ENCODE measurements around the gene DNM2. TPM values are rescaled to one million over a fixed set of nuclear protein-coding genes. Genes with fewer than 3 reads are reported as not detected.
"Not testable (repeated sequence)": the region's sequence is repeated elsewhere in the genome, so short reads cannot be mapped to it uniquely, and the experiment has no call there.

The DNM2 gene
- polyA plus RNA-seq, 2 donors, result 68.4 to 87.9 TPM

GRCh38 chr19:10758050-10758449 is 40.2 kb downstream of the DNM2 start:
- Histone ChIP-seq H3K4me1 (ENCODE audit: control insufficient read depth in 2 of 2, insufficient read depth in 2 of 2, low read length in 1 of 2) (peaks cover 0 to 12% of the 10 kb centered on the region in 2 donors), H3K36me3 (ENCODE audit: control insufficient read depth in 2 of 2, insufficient read depth in 2 of 2, low read length in 1 of 2) (peaks cover 0 to 14% of the 10 kb centered on the region in 2 donors)
- not testable (repeated sequence) for H3K27ac ChIP-seq (ENCODE audit: low read depth in 2 of 2, low read length in 1 of 2); H3K9me3 ChIP-seq (ENCODE audit: control insufficient read depth in 2 of 2, insufficient read depth in 1 of 2, low read depth in 1 of 2, low read length in 1 of 2); H3K27me3 ChIP-seq (ENCODE audit: control insufficient read depth in 1 of 2, insufficient read depth in 2 of 2, low read length in 2 of 2); H3K4me3 ChIP-seq (ENCODE audit: low read depth in 1 of 2, low read length in 2 of 2)
- 90 to 94% methylated on average over 1 of the region's 1 CpG for WGBS, 2 donors

- peaks cover 0 to 18% of the 10 kb centered on the region in 2 donors for H3K4me1 ChIP-seq (ENCODE audit: control insufficient read depth in 2 of 2, insufficient read depth in 2 of 2, low read length in 1 of 2)
- H3K27me3 ChIP-seq (ENCODE audit: control insufficient read depth in 1 of 2, insufficient read depth in 2 of 2, low read length in 2 of 2), result no peaks in the 10 kb centered on the region
Measured at GRCh38 chr19:10758978-10759377, 41.1 kb downstream of the DNM2 start.

GRCh38 chr19:10760273-10760944 is 42.5 kb downstream of the DNM2 start:
- Histone ChIP-seq H3K27ac (ENCODE audit: low read depth in 2 of 2, low read length in 1 of 2) (peak overlapping the region in 1 of 2 donors; percentile 67), H3K36me3 (ENCODE audit: control insufficient read depth in 2 of 2, insufficient read depth in 2 of 2, low read length in 1 of 2) (peaks cover 0 to 21% of the 10 kb centered on the region in 2 donors), H3K4me1 (ENCODE audit: control insufficient read depth in 2 of 2, insufficient read depth in 2 of 2, low read length in 1 of 2) (peaks cover 9 to 28% of the 10 kb centered on the region in 2 donors), H3K4me3 (ENCODE audit: low read depth in 1 of 2, low read length in 2 of 2) (no peak overlapping the region), H3K27me3 (ENCODE audit: control insufficient read depth in 1 of 2, insufficient read depth in 2 of 2, low read length in 2 of 2) (no peaks in the 10 kb centered on the region), H3K9me3 (ENCODE audit: control insufficient read depth in 2 of 2, insufficient read depth in 1 of 2, low read depth in 1 of 2, low read length in 1 of 2) (no peaks in the 10 kb centered on the region)
- 67 to 68% methylated on average over 17 of the region's 17 CpGs for WGBS, 2 donors

More at GRCh38 chr19:10758978-10759377, 41.1 kb downstream of the DNM2 start:
- Histone ChIP-seq H3K27ac (ENCODE audit: low read depth in 2 of 2, low read length in 1 of 2) (no peak overlapping the region), H3K9me3 (ENCODE audit: control insufficient read depth in 2 of 2, insufficient read depth in 1 of 2, low read depth in 1 of 2, low read length in 1 of 2) (no peaks in the 10 kb centered on the region), H3K4me3 (ENCODE audit: low read depth in 1 of 2, low read length in 2 of 2) (no peak overlapping the region), H3K36me3 (ENCODE audit: control insufficient read depth in 2 of 2, insufficient read depth in 2 of 2, low read length in 1 of 2) (peaks cover 0 to 14% of the 10 kb centered on the region in 2 donors)
- WGBS, 2 donors, result 82 to 85% methylated on average over 5 of the region's 5 CpGs

GRCh38 chr19:10761443-10762250 is 43.8 kb downstream of the DNM2 start:
- 80 to 83% methylated on average over 19 of the region's 19 CpGs for WGBS, 2 donors
- peak overlapping the region in 1 of 2 donors; percentile 92 for H3K27ac ChIP-seq (ENCODE audit: low read depth in 2 of 2, low read length in 1 of 2)
- H3K4me1 ChIP-seq (ENCODE audit: control insufficient read depth in 2 of 2, insufficient read depth in 2 of 2, low read length in 1 of 2), result peaks cover 19 to 33% of the 10 kb centered on the region in 2 donors

GRCh38 chr19:10762656-10763055 is 44.8 kb downstream of the DNM2 start:
- no peaks in the 10 kb centered on the region for H3K27me3 ChIP-seq (ENCODE audit: control insufficient read depth in 1 of 2, insufficient read depth in 2 of 2, low read length in 2 of 2)
- WGBS, 2 donors, result 40 to 55% methylated on average over 1 of the region's 1 CpG
- H3K36me3 ChIP-seq (ENCODE audit: control insufficient read depth in 2 of 2, insufficient read depth in 2 of 2, low read length in 1 of 2), result peaks cover 0 to 22% of the 10 kb centered on the region in 2 donors
- H3K9me3 ChIP-seq (ENCODE audit: control insufficient read depth in 2 of 2, insufficient read depth in 1 of 2, low read depth in 1 of 2, low read length in 1 of 2), result no peaks in the 10 kb centered on the region
- peak overlapping the region; percentile 70 to 92 for H3K27ac ChIP-seq (ENCODE audit: low read depth in 2 of 2, low read length in 1 of 2)
- peaks cover 23 to 36% of the 10 kb centered on the region in 2 donors for H3K4me1 ChIP-seq (ENCODE audit: control insufficient read depth in 2 of 2, insufficient read depth in 2 of 2, low read length in 1 of 2)
- no peak overlapping the region for H3K4me3 ChIP-seq (ENCODE audit: low read depth in 1 of 2, low read length in 2 of 2)

More at GRCh38 chr19:10761443-10762250, 43.8 kb downstream of the DNM2 start:
- Histone ChIP-seq H3K4me3 (ENCODE audit: low read depth in 1 of 2, low read length in 2 of 2) (no peak overlapping the region), H3K27me3 (ENCODE audit: control insufficient read depth in 1 of 2, insufficient read depth in 2 of 2, low read length in 2 of 2) (no peaks in the 10 kb centered on the region), H3K36me3 (ENCODE audit: control insufficient read depth in 2 of 2, insufficient read depth in 2 of 2, low read length in 1 of 2) (peaks cover 0 to 22% of the 10 kb centered on the region in 2 donors), H3K9me3 (ENCODE audit: control insufficient read depth in 2 of 2, insufficient read depth in 1 of 2, low read depth in 1 of 2, low read length in 1 of 2) (no peaks in the 10 kb centered on the region)

GRCh38 chr19:10763411-10763810 is 45.5 kb downstream of the DNM2 start:
- WGBS, 2 donors, result 76 to 78% methylated on average over 5 of the region's 5 CpGs
- H3K9me3 ChIP-seq (ENCODE audit: control insufficient read depth in 2 of 2, insufficient read depth in 1 of 2, low read depth in 1 of 2, low read length in 1 of 2), result no peaks in the 10 kb centered on the region
- H3K36me3 ChIP-seq (ENCODE audit: control insufficient read depth in 2 of 2, insufficient read depth in 2 of 2, low read length in 1 of 2), result peaks cover 0 to 23% of the 10 kb centered on the region in 2 donors
- no peaks in the 10 kb centered on the region for H3K27me3 ChIP-seq (ENCODE audit: control insufficient read depth in 1 of 2, insufficient read depth in 2 of 2, low read length in 2 of 2)
- no peak overlapping the region for H3K4me3 ChIP-seq (ENCODE audit: low read depth in 1 of 2, low read length in 2 of 2)
- peak overlapping the region in 1 of 2 donors; percentile 12 for H3K27ac ChIP-seq (ENCODE audit: low read depth in 2 of 2, low read length in 1 of 2)
- peaks cover 23 to 36% of the 10 kb centered on the region in 2 donors for H3K4me1 ChIP-seq (ENCODE audit: control insufficient read depth in 2 of 2, insufficient read depth in 2 of 2, low read length in 1 of 2)

GRCh38 chr19:10763828-10764339 is 46.0 kb downstream of the DNM2 start:
- Histone ChIP-seq H3K27me3 (ENCODE audit: control insufficient read depth in 1 of 2, insufficient read depth in 2 of 2, low read length in 2 of 2) (no peaks in the 10 kb centered on the region), H3K36me3 (ENCODE audit: control insufficient read depth in 2 of 2, insufficient read depth in 2 of 2, low read length in 1 of 2) (peaks cover 0 to 28% of the 10 kb centered on the region in 2 donors)

GRCh38 chr19:10764340-10764894 is 46.5 kb downstream of the DNM2 start:
- Histone ChIP-seq H3K27ac (ENCODE audit: low read depth in 2 of 2, low read length in 1 of 2) (peak overlapping the region in 1 of 2 donors; percentile 30), H3K9me3 (ENCODE audit: control insufficient read depth in 2 of 2, insufficient read depth in 1 of 2, low read depth in 1 of 2, low read length in 1 of 2) (no peaks in the 10 kb centered on the region), H3K4me1 (ENCODE audit: control insufficient read depth in 2 of 2, insufficient read depth in 2 of 2, low read length in 1 of 2) (peaks cover 23 to 38% of the 10 kb centered on the region in 2 donors), H3K4me3 (ENCODE audit: low read depth in 1 of 2, low read length in 2 of 2) (no peak overlapping the region), H3K36me3 (ENCODE audit: control insufficient read depth in 2 of 2, insufficient read depth in 2 of 2, low read length in 1 of 2) (peaks cover 0 to 32% of the 10 kb centered on the region in 2 donors), H3K27me3 (ENCODE audit: control insufficient read depth in 1 of 2, insufficient read depth in 2 of 2, low read length in 2 of 2) (no peaks in the 10 kb centered on the region)
- 83 to 90% methylated on average over 9 of the region's 9 CpGs for WGBS, 2 donors

More at GRCh38 chr19:10763828-10764339, 46.0 kb downstream of the DNM2 start:
- Histone ChIP-seq H3K27ac (ENCODE audit: low read depth in 2 of 2, low read length in 1 of 2) (peak overlapping the region; percentile 12 to 22), H3K9me3 (ENCODE audit: control insufficient read depth in 2 of 2, insufficient read depth in 1 of 2, low read depth in 1 of 2, low read length in 1 of 2) (no peaks in the 10 kb centered on the region), H3K4me3 (ENCODE audit: low read depth in 1 of 2, low read length in 2 of 2) (no peak overlapping the region), H3K4me1 (ENCODE audit: control insufficient read depth in 2 of 2, insufficient read depth in 2 of 2, low read length in 1 of 2) (peaks cover 23 to 36% of the 10 kb centered on the region in 2 donors)
- 74 to 75% methylated on average over 11 of the region's 11 CpGs for WGBS, 2 donors

GRCh38 chr19:10766049-10766623 is 48.3 kb downstream of the DNM2 start:
- no peaks in the 10 kb centered on the region for H3K9me3 ChIP-seq (ENCODE audit: control insufficient read depth in 2 of 2, insufficient read depth in 1 of 2, low read depth in 1 of 2, low read length in 1 of 2)
- H3K36me3 ChIP-seq (ENCODE audit: control insufficient read depth in 2 of 2, insufficient read depth in 2 of 2, low read length in 1 of 2), result peaks cover 0 to 30% of the 10 kb centered on the region in 2 donors
- no peaks in the 10 kb centered on the region for H3K27me3 ChIP-seq (ENCODE audit: control insufficient read depth in 1 of 2, insufficient read depth in 2 of 2, low read length in 2 of 2)
- peak overlapping the region; percentile 7 to 85 for H3K27ac ChIP-seq (ENCODE audit: low read depth in 2 of 2, low read length in 1 of 2)
- H3K4me3 ChIP-seq (ENCODE audit: low read depth in 1 of 2, low read length in 2 of 2), result no peak overlapping the region
- WGBS, 2 donors, result 76 to 80% methylated on average over 9 of the region's 9 CpGs
- H3K4me1 ChIP-seq (ENCODE audit: control insufficient read depth in 2 of 2, insufficient read depth in 2 of 2, low read length in 1 of 2), result peaks cover 23 to 38% of the 10 kb centered on the region in 2 donors
